Measurements from ENCODE around the gene AHDC1. TPM values are rescaled to one million over a fixed set of nuclear protein-coding genes. Genes with fewer than 3 reads are reported as not detected.
A peak's percentile ranks its signal among the peaks of the same experiment; 100 is the strongest.
"Not testable (repeated sequence)": the region's sequence is repeated elsewhere in the genome, so short reads cannot be mapped to it uniquely, and the experiment has no call there.

AHDC1 gene
- total RNA-seq, 2 experiments from 2014 or later: 7.7 to 10.1 TPM

- H3K27me3 Mint-ChIP-seq (ENCODE audit: low read depth): no peaks in the 10 kb centered on the region
- H3K27ac Mint-ChIP-seq: no peak overlapping the region
- no peaks in the 10 kb centered on the region for H3K36me3 Mint-ChIP-seq (ENCODE audit: low read depth)
- peaks cover 11% of the 10 kb centered on the region for H3K4me1 Mint-ChIP-seq (ENCODE audit: low read depth)
- CTCF ChIA-PET: interaction anchor here (1.0 to 2.2 kb wide), 3 partner anchors 11 to 188 kb away, joined by 4 to 11 read pairs (median 4); no protein-coding TSS in a partner anchor
- DNase-seq: no peak
- no peaks in the 10 kb centered on the region for H3K9me3 Mint-ChIP-seq
- intact Hi-C loops (cut with micrococcal nuclease): no loop called here
- no peak overlapping the region for H3K4me3 Mint-ChIP-seq
Measured at GRCh38 chr1:27545271-27545670, 58.7 kb downstream of the AHDC1 start.

- Mint-ChIP-seq H3K27ac (no peak overlapping the region), H3K27me3 (ENCODE audit: low read depth) (no peaks in the 10 kb centered on the region), H3K4me3 (no peak overlapping the region), H3K9me3 (no peaks in the 10 kb centered on the region), H3K36me3 (ENCODE audit: low read depth) (no peaks in the 10 kb centered on the region), H3K4me1 (ENCODE audit: low read depth) (peaks cover 12% of the 10 kb centered on the region)
- no peak for DNase-seq
- CTCF ChIA-PET: interaction anchor here (0.6 to 2.2 kb wide), 4 partner anchors 12 to 187 kb away, joined by 3 to 11 read pairs (median 4); no protein-coding TSS in a partner anchor
- intact Hi-C loops (cut with micrococcal nuclease): no loop called here
Measured at GRCh38 chr1:27544834-27545233, 59.1 kb downstream of the AHDC1 start.

- no peak for DNase-seq
- H3K27ac Mint-ChIP-seq: no peak overlapping the region
Measured at GRCh38 chr1:27543284-27543683, 60.7 kb downstream of the AHDC1 start.

GRCh38 chr1:27542463-27543273 lies 61.3 kb downstream of the AHDC1 start:
- H3K4me3 Mint-ChIP-seq: no peak overlapping the region
- H3K9me3 Mint-ChIP-seq: no peaks in the 10 kb centered on the region
- peaks cover 14% of the 10 kb centered on the region for H3K4me1 Mint-ChIP-seq (ENCODE audit: low read depth)
- no peaks in the 10 kb centered on the region for H3K27me3 Mint-ChIP-seq (ENCODE audit: low read depth)
- CTCF ChIA-PET: interaction anchor here (0.6 to 3.0 kb wide), 4 partner anchors 14 to 119 kb away, joined by 3 to 10 read pairs (median 4); no protein-coding TSS in a partner anchor
- no peaks in the 10 kb centered on the region for H3K36me3 Mint-ChIP-seq (ENCODE audit: low read depth)
- intact Hi-C loops (cut with micrococcal nuclease): no loop called here
- H3K27ac Mint-ChIP-seq: peak overlapping the region; percentile 50
- DNase-seq: peak; percentile 59

More at GRCh38 chr1:27543284-27543683, 60.7 kb downstream of the AHDC1 start:
- Mint-ChIP-seq H3K36me3 (ENCODE audit: low read depth) (no peaks in the 10 kb centered on the region), H3K4me3 (no peak overlapping the region), H3K27me3 (ENCODE audit: low read depth) (no peaks in the 10 kb centered on the region), H3K9me3 (no peaks in the 10 kb centered on the region), H3K4me1 (ENCODE audit: low read depth) (peaks cover 14% of the 10 kb centered on the region)
- CTCF ChIA-PET: interaction anchor here (0.5 to 1.4 kb wide), 3 partner anchors 13 to 224 kb away, joined by 3 to 6 read pairs (median 3); no protein-coding TSS in a partner anchor
- intact Hi-C loops (cut with micrococcal nuclease): no loop called here

GRCh38 chr1:27539901-27540861 lies 63.8 kb downstream of the AHDC1 start:
- intact Hi-C loops (cut with micrococcal nuclease): no loop called here
- no peak for DNase-seq
- Mint-ChIP-seq H3K4me3 (no peak overlapping the region), H3K4me1 (ENCODE audit: low read depth) (peaks cover 14% of the 10 kb centered on the region), H3K27me3 (ENCODE audit: low read depth) (no peaks in the 10 kb centered on the region), H3K9me3 (no peaks in the 10 kb centered on the region), H3K27ac (no peak overlapping the region), H3K36me3 (ENCODE audit: low read depth) (no peaks in the 10 kb centered on the region)
- CTCF ChIA-PET: interaction anchor here (3.0 kb wide), 1 partner anchor 17 kb away, joined by 10 read pairs; no protein-coding TSS in a partner anchor

GRCh38 chr1:27538793-27539192 lies 65.2 kb downstream of the AHDC1 start:
- Mint-ChIP-seq H3K36me3 (ENCODE audit: low read depth) (no peaks in the 10 kb centered on the region), H3K4me3 (no peak overlapping the region), H3K9me3 (no peaks in the 10 kb centered on the region), H3K27ac (no peak overlapping the region), H3K27me3 (ENCODE audit: low read depth) (no peaks in the 10 kb centered on the region), H3K4me1 (ENCODE audit: low read depth) (peaks cover 14% of the 10 kb centered on the region)
- CTCF ChIA-PET: interaction anchor here (1.0 to 2.0 kb wide), 3 partner anchors 18 to 68 kb away, joined by 4 to 5 read pairs (median 5); no protein-coding TSS in a partner anchor
- no peak for DNase-seq
- intact Hi-C loops (cut with micrococcal nuclease): no loop called here

GRCh38 chr1:27538305-27538676 lies 65.7 kb downstream of the AHDC1 start:
- H3K4me3 Mint-ChIP-seq; H3K9me3 Mint-ChIP-seq; H3K27ac Mint-ChIP-seq; intact Hi-C loops (cut with micrococcal nuclease); H3K27me3 Mint-ChIP-seq (ENCODE audit: low read depth); H3K36me3 Mint-ChIP-seq (ENCODE audit: low read depth); DNase-seq: not testable (repeated sequence)
- H3K4me1 Mint-ChIP-seq (ENCODE audit: low read depth): peaks cover 14% of the 10 kb centered on the region
- CTCF ChIA-PET: interaction anchor here (1.0 to 2.0 kb wide), 3 partner anchors 18 to 68 kb away, joined by 4 to 5 read pairs (median 5); no protein-coding TSS in a partner anchor

GRCh38 chr1:27536767-27537166 lies 67.2 kb downstream of the AHDC1 start:
- intact Hi-C loops (cut with micrococcal nuclease): no loop called here
- Mint-ChIP-seq H3K4me1 (ENCODE audit: low read depth) (peaks cover 19% of the 10 kb centered on the region), H3K27me3 (ENCODE audit: low read depth) (no peaks in the 10 kb centered on the region), H3K27ac (no peak overlapping the region), H3K36me3 (ENCODE audit: low read depth) (no peaks in the 10 kb centered on the region), H3K4me3 (no peak overlapping the region), H3K9me3 (no peaks in the 10 kb centered on the region)
- no peak for DNase-seq
- CTCF ChIA-PET: no interaction called here

- H3K27ac Mint-ChIP-seq: no peak overlapping the region
- no peak overlapping the region for H3K4me3 Mint-ChIP-seq
- no peaks in the 10 kb centered on the region for H3K27me3 Mint-ChIP-seq (ENCODE audit: low read depth)
- no peak for DNase-seq
- H3K4me1 Mint-ChIP-seq (ENCODE audit: low read depth): peaks cover 21% of the 10 kb centered on the region
- H3K36me3 Mint-ChIP-seq (ENCODE audit: low read depth): no peaks in the 10 kb centered on the region
- no peaks in the 10 kb centered on the region for H3K9me3 Mint-ChIP-seq
- intact Hi-C loops (cut with micrococcal nuclease): no loop called here
- CTCF ChIA-PET: no interaction called here
Measured at GRCh38 chr1:27536010-27536757, 67.8 kb downstream of the AHDC1 start.

- H3K27me3 Mint-ChIP-seq (ENCODE audit: low read depth): no peaks in the 10 kb centered on the region
- intact Hi-C loops (cut with micrococcal nuclease): no loop called here
- peaks cover 18% of the 10 kb centered on the region for H3K4me1 Mint-ChIP-seq (ENCODE audit: low read depth)
- H3K4me3 Mint-ChIP-seq: no peak overlapping the region
- CTCF ChIA-PET: no interaction called here
- H3K27ac Mint-ChIP-seq: no peak overlapping the region
- H3K36me3 Mint-ChIP-seq (ENCODE audit: low read depth): no peaks in the 10 kb centered on the region
- no peak for DNase-seq
- no peaks in the 10 kb centered on the region for H3K9me3 Mint-ChIP-seq
Measured at GRCh38 chr1:27535386-27535785, 68.6 kb downstream of the AHDC1 start.

GRCh38 chr1:27531959-27532685 lies 71.8 kb downstream of the AHDC1 start:
- intact Hi-C loops (cut with micrococcal nuclease): no loop called here
- no peak overlapping the region for H3K4me3 Mint-ChIP-seq
- peak overlapping the region; percentile 65 for H3K27ac Mint-ChIP-seq
- peaks cover 23% of the 10 kb centered on the region for H3K4me1 Mint-ChIP-seq (ENCODE audit: low read depth)
- no peaks in the 10 kb centered on the region for H3K36me3 Mint-ChIP-seq (ENCODE audit: low read depth)
- H3K9me3 Mint-ChIP-seq: no peaks in the 10 kb centered on the region
- CTCF ChIA-PET: interaction anchor here (0.5 to 1.7 kb wide), 3 partner anchors 24 to 47 kb away, joined by 3 to 5 read pairs (median 5); no protein-coding TSS in a partner anchor
- DNase-seq: no peak
- no peaks in the 10 kb centered on the region for H3K27me3 Mint-ChIP-seq (ENCODE audit: low read depth)
